ENCODE results near the gene CENPP. TPM values are rescaled to one million over a fixed set of nuclear protein-coding genes. Genes with fewer than 3 reads are reported as not detected.

The CENPP gene
- 4.3 TPM for total RNA-seq
- long read RNA-seq, partial matches to known transcripts = 0 of 3 reads
- long read RNA-seq, other reads (novel, unspliced or antisense) = 2 of 3 reads

- intact Hi-C loops (cut with micrococcal nuclease) = no loop called here
- DNase-seq (peak; percentile 89), ATAC-seq (peak; percentile 98)
These were observed at the start of gene CENPP, which contains the start of gene NOL8 for GRCh38 chr9:92325269-92325990. Gene CENPP (plus strand): TSS chr9:92325953. Gene NOL8 (minus strand): TSS chr9:92325350. CDS start chr9:92324161, 1,189 bp downstream.

GRCh38 chr9:92276331-92277032 lies 49.3 kb upstream of the CENPP start:
- intact Hi-C loops (cut with micrococcal nuclease) = no loop called here
- ATAC-seq = no peak
- DNase-seq = no peak

GRCh38 chr9:92278110-92278509 lies 47.6 kb upstream of the CENPP start:
- no peak for DNase-seq
- ATAC-seq = no peak
- intact Hi-C loops (cut with micrococcal nuclease) = no loop called here

- DNase-seq = no peak
- intact Hi-C loops (cut with micrococcal nuclease) = no loop called here
- ATAC-seq = no peak
These were observed 46.5 kb upstream of the CENPP start for GRCh38 chr9:92279302-92279701.

GRCh38 chr9:92289708-92290390 lies 35.9 kb upstream of the CENPP start:
- ATAC-seq (no peak), DNase-seq (no peak)
- intact Hi-C loops (cut with micrococcal nuclease) = no loop called here

- ATAC-seq (no peak), DNase-seq (no peak)
- intact Hi-C loops (cut with micrococcal nuclease) = no loop called here
These were observed 34.8 kb upstream of the CENPP start for GRCh38 chr9:92290785-92291429.

GRCh38 chr9:92291577-92291976 lies 34.2 kb upstream of the CENPP start:
- intact Hi-C loops (cut with micrococcal nuclease) = no loop called here
- DNase-seq (no peak), ATAC-seq (no peak)

- DNase-seq (no peak), ATAC-seq (no peak)
- intact Hi-C loops (cut with micrococcal nuclease) = no loop called here
These were observed 33.2 kb upstream of the CENPP start for GRCh38 chr9:92292338-92293074.

GRCh38 chr9:92293075-92293354 lies 32.7 kb upstream of the CENPP start:
- intact Hi-C loops (cut with micrococcal nuclease) = no loop called here
- ATAC-seq (no peak), DNase-seq (no peak)

GRCh38 chr9:92293452-92294296 lies 32.1 kb upstream of the CENPP start, which contains the start of gene IARS1:
Gene IARS1 (minus strand): TSS chr9:92293697. CDS start chr9:92289419, 4,278 bp downstream.
- peak; percentile 100 for ATAC-seq
- intact Hi-C loops (cut with micrococcal nuclease) = no loop called here
- DNase-seq = peak; percentile 99

GRCh38 chr9:92294297-92294676 lies 31.5 kb upstream of the CENPP start:
- peak; percentile 6 for ATAC-seq
- no peak for DNase-seq
- intact Hi-C loops (cut with micrococcal nuclease) = no loop called here

GRCh38 chr9:92295240-92295790 lies 30.4 kb upstream of the CENPP start:
- ATAC-seq (no peak), DNase-seq (no peak)
- intact Hi-C loops (cut with micrococcal nuclease) = no loop called here

- intact Hi-C loops (cut with micrococcal nuclease) = no loop called here
- DNase-seq (no peak), ATAC-seq (no peak)
These were observed 29.9 kb upstream of the CENPP start for GRCh38 chr9:92295827-92296258.

GRCh38 chr9:92297611-92298010 lies 28.1 kb upstream of the CENPP start:
- no peak for ATAC-seq
- intact Hi-C loops (cut with micrococcal nuclease) = no loop called here
- no peak for DNase-seq

- ATAC-seq (no peak), DNase-seq (no peak)
- intact Hi-C loops (cut with micrococcal nuclease) = no loop called here
These were observed 27.7 kb upstream of the CENPP start for GRCh38 chr9:92298036-92298435.

GRCh38 chr9:92299116-92299515 lies 26.6 kb upstream of the CENPP start:
- DNase-seq (no peak), ATAC-seq (no peak)
- intact Hi-C loops (cut with micrococcal nuclease) = no loop called here

- no peak for ATAC-seq
These were observed 24.8 kb upstream of the CENPP start for GRCh38 chr9:92300936-92301335.

GRCh38 chr9:92308893-92309292 lies 16.9 kb upstream of the CENPP start:
- ATAC-seq (peak; percentile 34), DNase-seq (no peak)
- intact Hi-C loops (cut with micrococcal nuclease) = no loop called here

More at GRCh38 chr9:92300936-92301335, 24.8 kb upstream of the CENPP start:
- DNase-seq = no peak
- intact Hi-C loops (cut with micrococcal nuclease) = no loop called here
